Loucy (cell line): ENCODE measurements around the gene EEF1AKMT2.

Experiments used
- H2AFZ ChIP-seq: fragments of 200-600 bp; sonication (generic); 2 replicates; pipeline ENCODE4 v1.6.0; 2016; ENCODE audit warnings: antibody characterized with exemption, mild to moderate bottlenecking, low read length, moderate library complexity
- H3F3A ChIP-seq: fragments of 200-600 bp; 2 replicates; pipeline ENCODE4 v1.6.0; 2016; ENCODE audit warnings: antibody characterized with exemption, low read depth, mild to moderate bottlenecking
- H3K27me3 ChIP-seq: fragments of 200-600 bp; sonication (generic); 2 replicates; pipeline ENCODE4 v1.6.1; 2014; ENCODE audit warnings: low read length, mild to moderate bottlenecking; ENCODE audit not compliant: insufficient read depth, poor library complexity, severe bottlenecking
- H3K36me3 ChIP-seq: fragments of 200-600 bp; sonication (generic); 2 replicates; pipeline ENCODE4 v1.6.1; 2016; ENCODE audit warnings: low read length; ENCODE audit not compliant: insufficient read depth
- H3K4me1 ChIP-seq: fragments of 200-600 bp; sonication (generic); 2 replicates; pipeline ENCODE4 v1.5.1; 2014; ENCODE audit warnings: low read length, mild to moderate bottlenecking; ENCODE audit not compliant: insufficient read depth, poor library complexity, severe bottlenecking
- H3K4me2 ChIP-seq: fragments of 200-600 bp; sonication (generic); 2 replicates; pipeline ENCODE4 v1.6.0; 2014; ENCODE audit warnings: antibody characterized with exemption, low read length, low read depth, mild to moderate bottlenecking; ENCODE audit not compliant: poor library complexity, severe bottlenecking
- H3K4me3 ChIP-seq: fragments of 200-600 bp; sonication (generic); 2 replicates; pipeline ENCODE4 v1.5.1; 2014; ENCODE audit warnings: low read length, mild to moderate bottlenecking, mixed read lengths; ENCODE audit not compliant: poor library complexity, severe bottlenecking
- H3K79me2 ChIP-seq: fragments of 200-600 bp; sonication (generic); 2 replicates; pipeline ENCODE4 v1.6.1; 2014; ENCODE audit warnings: low read length; ENCODE audit not compliant: insufficient read depth
- H3K9ac ChIP-seq: fragments of 200-600 bp; sonication (generic); 2 replicates; pipeline ENCODE4 v1.6.0; 2014; ENCODE audit warnings: mild to moderate bottlenecking, low read depth, low read length, moderate library complexity; ENCODE audit not compliant: poor library complexity, severe bottlenecking
- H3K9me2 ChIP-seq: fragments of 200-600 bp; sonication (generic); replicated peaks from 2 replicates; pipeline ENCODE4 v1.6.1; 2016; ENCODE audit warnings: low read depth, low read length, mixed read lengths
- H3K9me3 ChIP-seq: fragments of 200-600 bp; sonication (generic); 2 replicates; pipeline ENCODE4 v1.6.1; 2014; ENCODE audit warnings: mild to moderate bottlenecking, antibody characterized with exemption, low read length, low read depth; ENCODE audit not compliant: insufficient read depth
- H4K20me1 ChIP-seq: fragments of 200-600 bp; sonication (generic); 2 replicates; pipeline ENCODE4 v1.6.0; 2014; ENCODE audit warnings: antibody characterized with exemption, low read length, mild to moderate bottlenecking; ENCODE audit not compliant: insufficient read depth, poor library complexity, severe bottlenecking
- CTCF ChIP-seq: fragments of 200-600 bp; sonication (generic); conservative IDR thresholded peaks from 2 replicates; pipeline ENCODE4 v1.5.1; 2014; ENCODE audit warnings: mild to moderate bottlenecking, antibody characterized with exemption, low read length
- EZH2phosphoT487 ChIP-seq: fragments of 200-600 bp; IDR thresholded peaks from 2 replicates; pipeline ENCODE4 v1.6.1; 2018; ENCODE audit warnings: antibody characterized with exemption, mild to moderate bottlenecking, moderate library complexity, borderline replicate concordance

EEF1AKMT2 gene

GRCh38 chr10:124791547-124792348, at the start of gene EEF1AKMT2:
EEF1AKMT2 (minus strand) TSS chr10:124791887; CDS start chr10:124791833, 54 bp downstream.
- H3K4me3 ChIP-seq, result peak within 1 kb of the TSS; percentile 88
- peak within 1 kb of the TSS; percentile 99 for H2AFZ ChIP-seq
- peak within 1 kb of the TSS; percentile 84 for H3K4me2 ChIP-seq
- no peaks in the 10 kb centered on the region for H3K9me2 ChIP-seq
- H3K27me3 ChIP-seq, result no peaks in the 10 kb centered on the region
- peak within 1 kb of the TSS; percentile 97 for H3K9ac ChIP-seq
- TF ChIP-seq CTCF (peak; percentile 47; the same call in 1 of the 2 replicates), EZH2phosphoT487 (no peak)
- H3K9me3 ChIP-seq, result no peaks in the 10 kb centered on the region
- H3K36me3 ChIP-seq, result no peaks in the 10 kb centered on the region
- no peaks in the 10 kb centered on the region for H3F3A ChIP-seq
- H3K4me1 ChIP-seq, result peaks cover 8% of the 10 kb centered on the region
- H3K79me2 ChIP-seq, result peaks cover 27% of the 10 kb centered on the region
- H4K20me1 ChIP-seq, result peaks cover 2% of the 10 kb centered on the region

- H3K9ac ChIP-seq, result no peak overlapping the region
- H3K79me2 ChIP-seq, result no peaks in the 10 kb centered on the region
- no peaks in the 10 kb centered on the region for H3K9me2 ChIP-seq
- no peaks in the 10 kb centered on the region for H3K4me1 ChIP-seq
- no peaks in the 10 kb centered on the region for H3F3A ChIP-seq
- no peak overlapping the region for H2AFZ ChIP-seq
- peaks cover 42% of the 10 kb centered on the region; the same call in 1 of the 2 replicates for H3K36me3 ChIP-seq
- no peaks in the 10 kb centered on the region for H4K20me1 ChIP-seq
- H3K9me3 ChIP-seq, result no peaks in the 10 kb centered on the region
- H3K4me2 ChIP-seq, result no peak overlapping the region
- TF ChIP-seq CTCF, result no peak
- TF ChIP-seq EZH2phosphoT487, result no peak
- H3K27me3 ChIP-seq, result no peaks in the 10 kb centered on the region
- H3K4me3 ChIP-seq, result no peak overlapping the region
These were observed 46.0 kb upstream of the EEF1AKMT2 start for GRCh38 chr10:124837687-124838086.

GRCh38 chr10:124831116-124831515, 39.4 kb upstream of the EEF1AKMT2 start:
- no peak overlapping the region for H3K4me3 ChIP-seq
- no peaks in the 10 kb centered on the region for H3F3A ChIP-seq
- peaks cover 79% of the 10 kb centered on the region; the same call in 1 of the 2 replicates for H3K36me3 ChIP-seq
- H3K9me2 ChIP-seq, result no peaks in the 10 kb centered on the region
- H3K4me2 ChIP-seq, result no peak overlapping the region
- no peak overlapping the region for H3K9ac ChIP-seq
- no peaks in the 10 kb centered on the region for H3K4me1 ChIP-seq
- TF ChIP-seq CTCF, result no peak
- no peak for TF ChIP-seq EZH2phosphoT487
- no peaks in the 10 kb centered on the region for H4K20me1 ChIP-seq
- H3K79me2 ChIP-seq, result no peaks in the 10 kb centered on the region
- H2AFZ ChIP-seq, result no peak overlapping the region
- H3K27me3 ChIP-seq, result no peaks in the 10 kb centered on the region
- H3K9me3 ChIP-seq, result no peaks in the 10 kb centered on the region
